Activated CD4-positive, alpha-beta T cell treated with anti-CD3 and anti-CD28 coated beads, Interleukin-10, Interleukin-2, amounts not matched to agents 100 ng/mL and 50 ng/mL, durations not matched to agents 16 hours and 8 hours (primary cell): Measurements from ENCODE around the gene SLC13A3.

Experiments
- DNase-seq: peaks from one replicate; pipeline ENCODE4 v3.0.0-alpha.2; 2020

Gene SLC13A3

GRCh38 chr20:46650575-46651090 lies 626 bp downstream of the SLC13A3 start:
- DNase-seq, result no peak

- DNase-seq, result no peak
These were observed 1.2 kb downstream of the SLC13A3 start for GRCh38 chr20:46649965-46650542.

- DNase-seq, result no peak
These were observed 1.7 kb downstream of the SLC13A3 start for GRCh38 chr20:46649650-46649949.

GRCh38 chr20:46648903-46649649 lies 2.2 kb downstream of the SLC13A3 start:
- no peak for DNase-seq

GRCh38 chr20:46647469-46647868 lies 3.8 kb downstream of the SLC13A3 start:
- no peak for DNase-seq

DNA sequence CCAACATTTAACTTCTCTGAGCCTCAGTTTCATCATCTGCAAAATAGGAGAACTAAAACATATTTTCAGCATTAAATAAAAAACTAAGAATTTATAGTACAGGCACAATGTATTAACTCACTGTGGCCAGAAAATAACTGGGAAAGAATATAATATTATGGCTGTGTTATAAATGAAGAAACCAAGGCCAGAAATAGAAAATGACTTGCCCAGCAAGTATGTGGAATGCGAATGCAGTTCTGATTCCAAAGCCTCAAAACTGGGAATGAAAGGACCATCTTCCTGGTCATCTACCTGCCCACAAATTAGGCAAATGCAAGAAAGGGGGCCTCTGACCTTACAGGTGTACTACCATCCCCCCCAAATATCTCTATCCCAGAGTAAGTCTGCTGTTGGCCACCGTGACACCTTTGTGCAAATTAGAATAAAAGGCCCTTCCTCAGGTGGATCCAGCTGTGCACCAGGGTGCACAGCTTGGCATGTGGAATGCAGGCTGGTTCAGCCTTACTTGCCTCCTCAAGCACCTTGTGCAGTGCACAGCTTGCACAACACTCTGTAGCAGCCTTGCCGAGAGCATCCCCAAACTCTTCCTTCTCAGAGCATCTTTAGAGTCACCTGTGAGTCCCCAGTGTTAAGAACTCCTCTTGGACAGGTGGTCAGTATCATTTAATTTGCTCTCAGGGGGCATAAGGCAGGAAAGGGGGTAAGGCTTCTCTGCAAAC lies 4.4 kb downstream of the SLC13A3 start:
- DNase-seq, result no peak

DNA sequence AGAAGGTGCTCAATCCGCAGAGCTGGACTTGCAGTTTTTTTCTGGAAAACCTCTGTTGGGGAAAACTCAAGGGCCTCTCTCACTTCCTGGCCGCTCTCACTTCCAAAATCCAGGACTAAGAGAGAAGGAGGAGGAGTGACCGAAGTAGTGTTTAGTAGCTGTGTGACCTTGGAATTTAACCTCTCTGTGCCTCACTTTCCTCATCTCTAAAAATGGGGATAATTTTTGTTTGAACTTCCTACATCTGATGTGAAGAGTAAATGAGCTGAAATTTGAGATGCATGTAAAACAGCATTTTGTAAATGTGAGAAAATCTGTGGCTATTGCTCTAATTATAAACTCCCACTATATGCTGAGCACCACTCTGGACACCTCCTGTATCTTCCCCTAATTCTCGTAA lies 5.1 kb downstream of the SLC13A3 start:
- no peak for DNase-seq

- no peak for DNase-seq
These were observed 6.5 kb downstream of the SLC13A3 start for GRCh38 chr20:46644733-46645132.

GRCh38 chr20:46644160-46644559 lies 7.1 kb downstream of the SLC13A3 start:
- no peak for DNase-seq

GRCh38 chr20:46642969-46643343 lies 8.3 kb downstream of the SLC13A3 start:
- DNase-seq, result no peak

DNA sequence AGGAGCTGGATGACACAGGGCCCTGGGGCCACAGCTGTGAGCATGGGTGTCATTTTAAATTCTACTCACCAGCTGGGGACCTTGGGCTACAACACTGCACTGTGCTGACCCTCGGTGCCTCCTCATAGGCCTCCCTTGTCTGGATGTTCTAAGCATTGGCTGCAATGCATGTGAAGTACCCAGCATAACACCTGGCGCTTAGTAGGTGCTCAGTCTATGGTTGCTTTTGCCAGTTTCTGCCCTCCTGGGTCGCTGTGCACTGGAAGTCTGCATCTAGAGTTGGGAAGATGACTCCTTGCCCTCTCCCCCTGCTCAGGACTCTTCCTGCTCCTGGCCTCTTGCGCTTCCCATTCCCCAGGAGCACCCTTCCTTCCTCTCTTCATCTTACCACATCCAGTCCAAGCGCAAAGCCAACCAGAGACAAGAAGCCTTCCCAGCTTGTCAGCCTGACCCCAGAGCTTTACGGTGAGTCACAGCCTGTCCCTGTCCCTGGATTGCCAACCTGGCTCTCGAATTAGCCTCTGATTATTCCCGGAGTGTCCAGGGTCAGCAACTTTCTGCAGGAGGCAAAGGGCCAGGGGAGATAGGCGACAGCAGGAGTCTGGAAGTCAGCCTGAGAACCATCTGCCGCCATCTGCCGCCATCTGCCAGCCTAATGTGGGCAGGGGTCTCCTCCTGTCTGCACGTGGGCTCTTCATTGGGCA lies 8.8 kb downstream of the SLC13A3 start:
- no peak for DNase-seq

GRCh38 chr20:46641424-46641823 lies 9.8 kb downstream of the SLC13A3 start:
- no peak for DNase-seq

DNA sequence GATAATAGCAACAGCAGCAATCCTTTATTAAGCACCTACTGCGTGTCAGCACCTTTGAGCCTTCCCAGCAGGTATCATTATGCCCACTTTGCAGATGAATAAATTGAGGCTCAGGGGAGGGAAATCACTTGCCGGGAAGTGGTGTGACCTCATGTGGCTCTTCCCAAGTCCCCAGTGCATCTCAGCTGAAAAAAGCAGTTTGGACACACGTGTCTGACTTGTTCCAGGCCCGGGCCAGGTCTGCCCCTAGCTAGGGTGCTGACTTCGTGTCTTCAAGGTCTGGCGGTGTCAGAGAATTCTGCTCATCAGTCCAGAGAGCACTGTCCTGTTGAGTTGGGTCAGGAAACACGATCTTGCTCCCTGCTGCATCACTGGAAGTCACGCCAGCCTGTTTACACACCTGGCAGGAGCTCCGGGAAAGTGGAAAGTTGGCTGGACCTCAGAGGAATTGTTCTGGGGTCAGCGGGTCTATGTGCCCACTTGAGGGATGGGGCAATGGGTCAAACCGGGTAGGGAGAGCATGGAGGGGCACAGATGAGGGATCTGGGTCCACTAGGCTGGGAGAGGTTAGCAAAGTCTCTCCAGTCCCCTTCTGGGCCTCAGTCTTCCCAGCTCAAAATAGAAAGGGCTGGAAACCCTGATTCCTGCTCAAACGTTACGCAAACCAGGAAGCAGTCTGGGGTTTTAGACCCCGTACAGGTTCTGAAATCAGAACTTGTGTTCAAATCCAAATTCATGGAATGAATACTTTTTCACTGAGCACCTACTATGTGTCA lies 10.5 kb downstream of the SLC13A3 start:
- DNase-seq, result no peak

- no peak for DNase-seq
These were observed 11.2 kb downstream of the SLC13A3 start for GRCh38 chr20:46640044-46640443.

- no peak for DNase-seq
These were observed 11.7 kb downstream of the SLC13A3 start for GRCh38 chr20:46639587-46639986.

- DNase-seq, result no peak
These were observed 12.4 kb downstream of the SLC13A3 start for GRCh38 chr20:46638898-46639274.

DNA sequence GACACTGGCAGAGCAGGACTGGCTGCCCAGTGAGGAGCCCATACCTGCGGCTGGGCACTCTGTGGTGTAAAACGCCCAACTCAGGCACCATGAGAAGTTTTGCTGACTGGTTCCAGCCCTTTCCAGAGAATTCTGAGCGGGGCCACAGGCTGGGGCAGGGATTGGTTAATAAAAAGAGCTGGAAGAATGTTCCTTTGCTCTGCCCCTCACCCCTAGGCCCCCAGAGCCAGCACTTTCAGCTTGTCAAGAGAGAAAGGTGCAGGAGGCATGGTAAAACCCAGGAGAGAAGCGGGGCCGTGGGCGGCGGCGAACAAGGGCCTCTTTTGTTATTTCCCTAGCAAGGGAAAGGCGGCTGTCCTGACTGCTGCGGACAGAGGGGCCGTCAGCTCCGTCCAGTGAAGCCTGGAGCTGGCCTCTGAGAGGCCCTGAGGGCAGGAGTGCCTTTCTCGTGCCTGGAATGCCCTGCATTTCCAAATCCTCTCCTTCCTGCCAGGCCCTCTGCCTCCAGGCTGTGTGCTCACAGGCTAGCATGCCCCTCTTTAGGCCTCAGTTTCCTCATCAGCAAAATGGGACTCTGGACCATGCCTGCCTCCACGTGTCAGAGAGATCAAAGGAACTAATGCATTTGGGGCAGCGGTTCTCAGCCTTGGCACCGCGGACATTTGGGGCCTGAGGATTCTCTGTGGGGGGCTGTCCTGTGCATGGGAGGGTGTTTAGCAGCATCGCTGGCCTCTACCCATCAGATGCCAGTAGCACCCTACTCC lies 12.9 kb downstream of the SLC13A3 start:
- DNase-seq, result no peak

- DNase-seq, result no peak
These were observed 13.7 kb downstream of the SLC13A3 start for GRCh38 chr20:46637427-46638133.

- DNase-seq, result no peak
These were observed 14.2 kb downstream of the SLC13A3 start for GRCh38 chr20:46637020-46637419.

GRCh38 chr20:46636514-46636913 lies 14.7 kb downstream of the SLC13A3 start:
- no peak for DNase-seq

GRCh38 chr20:46635514-46636136 lies 15.6 kb downstream of the SLC13A3 start:
- DNase-seq, result no peak
